Lower leg skin (tissue), 3 donors: ENCODE measurements around the gene PDSS1.

Experiments
- CTCF ChIP-seq, 3 donors: fragments of 450-650 bp; IDR thresholded peaks; one replicate each; pipeline ENCODE4 v1.5.1; 2016; ENCODE audit warnings: antibody characterized with exemption in 3 of 3, mild to moderate bottlenecking in 3 of 3, moderate library complexity in 2 of 3
- POLR2A ChIP-seq, 2 donors: fragments of 450-650 bp; IDR thresholded peaks; one replicate each; pipeline ENCODE4 v1.6.1; 2016 to 2017; ENCODE audit warnings: antibody characterized with exemption in 2 of 2, mild to moderate bottlenecking in 1 of 2, moderate library complexity in 1 of 2

DNA sequence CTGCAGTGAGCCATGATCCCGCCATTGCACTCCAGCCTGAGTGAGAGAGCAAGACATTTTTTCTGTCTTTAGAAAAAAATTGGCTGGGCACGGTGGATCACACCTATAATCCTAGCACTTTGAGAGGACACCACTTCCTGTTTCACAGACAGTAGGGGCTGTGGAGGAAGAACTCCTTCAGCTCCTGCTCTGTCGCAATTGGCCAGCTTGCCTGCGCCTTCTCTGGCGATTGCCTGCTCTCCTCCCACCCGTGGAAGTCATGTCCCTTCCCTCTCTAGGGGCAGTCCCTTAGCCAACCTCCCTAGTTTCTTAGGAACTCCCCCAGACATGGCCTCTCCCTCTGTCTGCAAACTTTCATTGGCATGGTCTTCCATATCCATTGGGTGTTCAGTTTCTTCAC, 8.7 kb downstream of the PDSS1 start:
- TF ChIP-seq POLR2A (IDR thresholded peaks at IDR 0.05) (no peak), CTCF (IDR thresholded peaks at IDR 0.05) (no peak)
